ENCODE results near the gene CLCN2.

Gene CLCN2

GRCh38 chr3:184380627-184381260, 19.3 kb upstream of the CLCN2 start:
- DNase-seq = peak; percentile 42

GRCh38 chr3:184380185-184380626, 18.8 kb upstream of the CLCN2 start:
- DNase-seq = peak; percentile 72

GRCh38 chr3:184379358-184380184, 18.2 kb upstream of the CLCN2 start, which contains the start of gene CHRD:
TSS of gene CHRD (plus strand) at chr3:184380054. CDS start at chr3:184380319, 265 bp downstream.
- DNase-seq = peak; percentile 52

GRCh38 chr3:184378651-184379357, 17.4 kb upstream of the CLCN2 start:
- DNase-seq = no peak

GRCh38 chr3:184377882-184378445, 16.6 kb upstream of the CLCN2 start, which contains the start of gene THPO:
TSS of gene THPO (minus strand) at chr3:184378207. CDS start at chr3:184376259, 1,948 bp downstream.
- DNase-seq = peak; percentile 73

GRCh38 chr3:184377374-184377773, 16.0 kb upstream of the CLCN2 start:
- peak; percentile 68 for DNase-seq

GRCh38 chr3:184375747-184376461, 14.5 kb upstream of the CLCN2 start:
- DNase-seq = no peak

- no peak for DNase-seq
Observed at GRCh38 chr3:184373422-184373821, 12.0 kb upstream of the CLCN2 start.

- DNase-seq = no peak
Observed at GRCh38 chr3:184372911-184373310, 11.5 kb upstream of the CLCN2 start.

GRCh38 chr3:184372296-184372821, 11.0 kb upstream of the CLCN2 start:
- no peak for DNase-seq

GRCh38 chr3:184371570-184372018, 10.2 kb upstream of the CLCN2 start:
- DNase-seq = peak; percentile 96

GRCh38 chr3:184368586-184369183, 7.3 kb upstream of the CLCN2 start:
- no peak for DNase-seq

- DNase-seq = no peak
Observed at GRCh38 chr3:184368116-184368515, 6.7 kb upstream of the CLCN2 start.

GRCh38 chr3:184366619-184367289, 5.3 kb upstream of the CLCN2 start:
- DNase-seq = peak; percentile 53

GRCh38 chr3:184362668-184363546, 1.5 kb upstream of the CLCN2 start:
- peak; percentile 98 for DNase-seq

GRCh38 chr3:184361932-184362667, 695 bp upstream of the CLCN2 start:
- DNase-seq = peak; percentile 89

- DNase-seq = peak; percentile 41
Observed at GRCh38 chr3:184360929-184361531, 375 bp downstream of the CLCN2 start.

- no peak for DNase-seq
Observed at GRCh38 chr3:184360070-184360928, 1.1 kb downstream of the CLCN2 start.
